Gastroesophageal sphincter (tissue), 3 donors: ENCODE data around the gene CUBN.

Experiments
- CTCF ChIP-seq, 4 experiments: fragments of 200-600 bp in 2 of 4; fragments of 450-650 bp in 2 of 4; sonication (generic) in 1 of 4; IDR thresholded peaks; one replicate each; pipeline ENCODE4 v1.5.1; 2017 to 2019; ENCODE audit warnings: antibody characterized with exemption in 4 of 4, mild to moderate bottlenecking in 2 of 4, moderate library complexity in 2 of 4
- EP300 ChIP-seq: sonication (generic); formaldehyde crosslinking; IDR thresholded peaks from one replicate; pipeline ENCODE4 v1.6.1; 2017; ENCODE audit warnings: antibody characterized with exemption, mild to moderate bottlenecking
- POLR2A ChIP-seq, 2 donors: fragments of 450-650 bp; IDR thresholded peaks; one replicate each; pipeline ENCODE4 v1.6.1; 2017; ENCODE audit warnings: antibody characterized with exemption in 2 of 2, mild to moderate bottlenecking in 2 of 2, moderate library complexity in 1 of 2
- POLR2AphosphoS5 ChIP-seq: sonication (generic); formaldehyde crosslinking; IDR thresholded peaks from one replicate; pipeline ENCODE4 v1.6.1; 2017; ENCODE audit warnings: antibody characterized with exemption

- TF ChIP-seq POLR2A (IDR thresholded peaks at IDR 0.05) (no peak), CTCF (IDR thresholded peaks at IDR 0.05) (no peak), EP300 (no peak), POLR2AphosphoS5 (no peak)
Observed at GRCh38 chr10:17153321-17153720, 23.7 kb upstream of the CUBN start.
